Activated B cell treated with CpG ODN at 0.5 μM for 24 hours (primary cell): ENCODE results near the gene TRIM29. TPM values are rescaled to one million over a fixed set of nuclear protein-coding genes. Genes with fewer than 3 reads are reported as not detected.
"Not testable (repeated sequence)": the region's sequence is repeated elsewhere in the genome, so short reads cannot be mapped to it uniquely, and the experiment has no call there.

Source experiments
- ATAC-seq: fragments of 200-7000 bp; cut with Tn5 transposase; one replicate; pipeline ENCODE4 v1.10.0; 2021; ENCODE audit warnings: low read depth, mild to moderate bottlenecking, moderate library complexity
- CTCF ChIA-PET: fragments of 350-600 bp; sonication (Branson Sonifier 250); formaldehyde crosslinking; loops from one replicate; lab custom pipeline; 2021; ENCODE audit warnings: antibody characterized with exemption; lab: Charles Lee
- POLR2A ChIA-PET: fragments of 350-600 bp; sonication (Branson Sonifier 250); formaldehyde crosslinking; loops from one replicate; lab custom pipeline; 2021; ENCODE audit warnings: antibody characterized with exemption; lab: Charles Lee
- DNase-seq: peaks from one replicate; pipeline ENCODE4 v3.0.0; 2022
- H3K27ac Mint-ChIP-seq: one replicate; pipeline ENCODE4 v1.8.0; 2020; ENCODE audit warnings: mixed read lengths
- H3K27me3 Mint-ChIP-seq: one replicate; pipeline ENCODE4 v1.8.0; 2021; ENCODE audit warnings: mixed read lengths
- H3K36me3 Mint-ChIP-seq: one replicate; pipeline ENCODE4 v1.8.0; 2021; ENCODE audit warnings: low read depth, mixed read lengths
- H3K4me1 Mint-ChIP-seq: one replicate; pipeline ENCODE4 v1.8.0; 2021; ENCODE audit warnings: mixed read lengths
- H3K4me3 Mint-ChIP-seq: one replicate; pipeline ENCODE4 v1.8.0; 2020; ENCODE audit warnings: mild to moderate bottlenecking, mixed read lengths
- H3K9me3 Mint-ChIP-seq: one replicate; pipeline ENCODE4 v1.8.0; 2020; ENCODE audit warnings: mixed read lengths
- CTCF ChIP-seq: fragments of 200-600 bp; IDR thresholded peaks from one replicate; pipeline ENCODE4 v1.8.0; 2022; ENCODE audit warnings: antibody characterized with exemption, mild to moderate bottlenecking
- intact Hi-C: fragments of 100-400 bp; cut with micrococcal nuclease; formaldehyde crosslinking; loops from one replicate; pipeline ENCODE4 v1.15.1; 2024
- total RNA-seq: library from RNA; stranded (reverse); gene quantifications from 2 replicates; pipeline ENCODE4 v1.2.3, GENCODE V29; 2022

Gene TRIM29
- total RNA-seq, 1 donor from 2014 or later, result not detected

- no peak for ATAC-seq
- ChIA-PET POLR2A (no interaction called here), CTCF (interaction anchor here (1.1 kb wide), 1 partner anchor 122 kb away, joined by 4 read pairs; no protein-coding TSS in a partner anchor)
- H3K4me3 Mint-ChIP-seq, result no peak overlapping the region
- no peaks in the 10 kb centered on the region for H3K36me3 Mint-ChIP-seq
- no peak for DNase-seq
- no peaks in the 10 kb centered on the region for H3K4me1 Mint-ChIP-seq
- H3K9me3 Mint-ChIP-seq, result no peaks in the 10 kb centered on the region
- intact Hi-C loops, result no loop called here
- TF ChIP-seq CTCF, result no peak
- no peak overlapping the region for H3K27ac Mint-ChIP-seq
- peaks cover 11% of the 10 kb centered on the region for H3K27me3 Mint-ChIP-seq
Measured at GRCh38 chr11:120181376-120181975, 43.6 kb upstream of the TRIM29 start.

- POLR2A ChIA-PET, result no interaction called here
- Mint-ChIP-seq H3K27me3 (peaks cover 11% of the 10 kb centered on the region), H3K4me3 (no peak overlapping the region), H3K4me1 (no peaks in the 10 kb centered on the region), H3K9me3 (no peaks in the 10 kb centered on the region), H3K36me3 (no peaks in the 10 kb centered on the region), H3K27ac (no peak overlapping the region)
- intact Hi-C loops, result no loop called here
- peak; percentile 5 for DNase-seq
- TF ChIP-seq CTCF, result no peak
- CTCF ChIA-PET, result interaction anchor here (1.1 kb wide), 1 partner anchor 122 kb away, joined by 4 read pairs; no protein-coding TSS in a partner anchor
- ATAC-seq, result no peak
Measured at GRCh38 chr11:120180551-120181232, 42.8 kb upstream of the TRIM29 start.

- H3K4me3 Mint-ChIP-seq, H3K4me1 Mint-ChIP-seq, POLR2A ChIA-PET, intact Hi-C loops, H3K27me3 Mint-ChIP-seq, ATAC-seq, H3K27ac Mint-ChIP-seq, H3K36me3 Mint-ChIP-seq, DNase-seq, H3K9me3 Mint-ChIP-seq, CTCF ChIA-PET: not testable (repeated sequence)
Measured at GRCh38 chr11:120180063-120180462, 42.1 kb upstream of the TRIM29 start.

- Mint-ChIP-seq H3K27ac (no peak overlapping the region), H3K27me3 (peaks cover 9% of the 10 kb centered on the region), H3K9me3 (no peaks in the 10 kb centered on the region), H3K4me3 (no peak overlapping the region), H3K36me3 (no peaks in the 10 kb centered on the region), H3K4me1 (no peaks in the 10 kb centered on the region)
- ATAC-seq (no peak), DNase-seq (no peak)
- ChIA-PET POLR2A (no interaction called here), CTCF (no interaction called here)
- TF ChIP-seq CTCF, result no peak
- intact Hi-C loops, result no loop called here
Measured at GRCh38 chr11:120179057-120179672, 41.3 kb upstream of the TRIM29 start.

- Mint-ChIP-seq H3K36me3 (no peaks in the 10 kb centered on the region), H3K27ac (no peak overlapping the region), H3K4me1 (no peaks in the 10 kb centered on the region), H3K27me3 (peaks cover 13% of the 10 kb centered on the region), H3K9me3 (no peaks in the 10 kb centered on the region), H3K4me3 (no peak overlapping the region)
- intact Hi-C loops, result no loop called here
- TF ChIP-seq CTCF, result no peak
- DNase-seq (no peak), ATAC-seq (no peak)
- ChIA-PET CTCF (no interaction called here), POLR2A (no interaction called here)
Measured at GRCh38 chr11:120178561-120179056, 40.7 kb upstream of the TRIM29 start.
